Measurements from ENCODE around the gene LRRC4B. TPM values are rescaled to one million over a fixed set of nuclear protein-coding genes. Genes with fewer than 3 reads are reported as not detected.

Gene LRRC4B
- polyA plus RNA-seq, 3 donors from 2014 or later = not detected

DNA sequence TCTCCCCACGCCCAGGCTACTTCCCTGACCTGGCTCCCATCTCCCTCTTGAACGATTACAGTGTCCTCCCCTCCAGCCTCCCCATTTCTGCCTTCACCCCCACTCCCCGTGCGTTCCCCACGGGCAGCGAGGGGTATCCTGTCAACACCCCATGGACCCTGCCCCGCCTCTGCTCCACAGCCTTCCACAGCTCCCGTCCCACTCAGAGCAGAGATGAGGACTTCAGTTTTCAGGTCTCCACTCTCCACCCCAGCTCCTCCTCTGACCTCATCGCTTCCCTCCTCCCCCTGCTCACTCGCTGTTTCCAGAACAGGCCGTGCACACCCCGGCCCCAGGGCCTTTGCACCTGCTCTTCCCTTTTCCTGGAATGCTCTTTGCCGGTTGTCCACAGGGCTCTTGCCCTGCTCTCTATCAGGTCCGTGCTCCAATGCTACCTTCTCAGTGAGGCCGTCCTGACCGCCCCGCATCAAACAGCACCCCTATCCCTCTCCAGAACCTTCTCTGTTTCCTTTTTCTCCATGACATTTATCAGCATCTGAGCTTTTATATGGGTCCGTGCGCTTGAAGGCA is 15.0 kb downstream of the LRRC4B start:
- H3K4me3 Mint-ChIP-seq = no peak overlapping the region
- peaks cover 5 to 8% of the 10 kb centered on the region in 2 donors for H3K4me1 Mint-ChIP-seq
- H3K27ac Mint-ChIP-seq = no peak overlapping the region
- no peaks in the 10 kb centered on the region for H3K9me3 Mint-ChIP-seq
- peaks cover 0 to 3% (median 0%) of the 10 kb centered on the region in 3 donors for H3K36me3 Mint-ChIP-seq
- H3K27me3 Mint-ChIP-seq (ENCODE audit: low read depth in 3 of 3) = peaks cover 7 to 23% (median 16%) of the 10 kb centered on the region in 3 donors
- no peak for DNase-seq

DNA sequence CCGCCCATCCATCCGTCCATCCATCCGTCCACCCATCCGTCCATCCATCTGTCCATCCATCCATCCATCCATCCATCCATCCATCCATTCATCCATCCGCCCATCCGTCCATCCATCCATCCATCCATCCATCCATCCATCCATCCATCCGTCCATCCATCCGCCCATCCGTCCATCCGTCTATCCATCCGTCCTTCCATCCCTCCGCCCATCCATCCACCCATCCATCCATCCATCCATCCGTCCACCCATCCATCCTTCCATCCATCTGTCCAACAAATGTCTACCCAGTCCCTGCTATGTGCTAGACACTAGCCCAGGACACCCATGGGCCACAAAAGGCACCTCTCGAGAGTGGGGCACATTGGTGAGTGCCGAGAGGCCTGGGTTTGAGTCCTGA is 15.7 kb downstream of the LRRC4B start:
- H3K36me3 Mint-ChIP-seq = peaks cover 0 to 3% (median 0%) of the 10 kb centered on the region in 3 donors
- peaks cover 5 to 8% of the 10 kb centered on the region in 2 donors for H3K4me1 Mint-ChIP-seq
- H3K9me3 Mint-ChIP-seq = no peaks in the 10 kb centered on the region
- no peak overlapping the region for H3K27ac Mint-ChIP-seq
- no peak overlapping the region for H3K4me3 Mint-ChIP-seq
- peaks cover 7 to 20% (median 16%) of the 10 kb centered on the region in 3 donors for H3K27me3 Mint-ChIP-seq (ENCODE audit: low read depth in 3 of 3)
- DNase-seq = no peak

DNA sequence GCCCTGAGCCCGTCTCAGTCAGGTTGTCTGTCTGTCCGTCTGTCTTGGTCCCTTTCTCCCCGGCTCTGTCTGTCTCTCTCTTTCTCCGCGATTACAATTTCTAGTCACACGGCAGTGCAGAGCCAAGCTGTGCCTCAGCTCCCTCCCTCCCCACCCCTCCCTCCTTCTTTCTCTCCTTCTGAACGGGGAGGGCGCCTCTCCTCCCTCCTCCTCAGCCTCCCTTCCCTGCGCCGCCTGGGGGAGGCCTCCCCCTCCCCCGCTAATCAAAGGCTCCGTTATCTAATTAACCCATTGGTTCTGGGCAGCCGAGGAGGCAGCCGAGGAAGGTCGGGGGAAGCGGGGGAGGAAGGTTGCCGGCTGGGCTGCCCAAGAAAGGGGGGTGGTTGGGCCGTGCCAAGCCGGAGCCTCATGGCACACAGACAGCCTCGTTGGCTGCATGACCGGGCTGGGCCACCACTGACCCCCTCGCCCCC is 16.5 kb downstream of the LRRC4B start:
- H3K36me3 Mint-ChIP-seq = peaks cover 0 to 3% (median 0%) of the 10 kb centered on the region in 3 donors
- H3K27ac Mint-ChIP-seq = no peak overlapping the region
- no peaks in the 10 kb centered on the region for H3K9me3 Mint-ChIP-seq
- H3K27me3 Mint-ChIP-seq (ENCODE audit: low read depth in 3 of 3) = peaks cover 7 to 20% (median 16%) of the 10 kb centered on the region in 3 donors
- no peak overlapping the region for H3K4me3 Mint-ChIP-seq
- DNase-seq = no peak
- H3K4me1 Mint-ChIP-seq = peaks cover 5 to 8% of the 10 kb centered on the region in 2 donors

DNA sequence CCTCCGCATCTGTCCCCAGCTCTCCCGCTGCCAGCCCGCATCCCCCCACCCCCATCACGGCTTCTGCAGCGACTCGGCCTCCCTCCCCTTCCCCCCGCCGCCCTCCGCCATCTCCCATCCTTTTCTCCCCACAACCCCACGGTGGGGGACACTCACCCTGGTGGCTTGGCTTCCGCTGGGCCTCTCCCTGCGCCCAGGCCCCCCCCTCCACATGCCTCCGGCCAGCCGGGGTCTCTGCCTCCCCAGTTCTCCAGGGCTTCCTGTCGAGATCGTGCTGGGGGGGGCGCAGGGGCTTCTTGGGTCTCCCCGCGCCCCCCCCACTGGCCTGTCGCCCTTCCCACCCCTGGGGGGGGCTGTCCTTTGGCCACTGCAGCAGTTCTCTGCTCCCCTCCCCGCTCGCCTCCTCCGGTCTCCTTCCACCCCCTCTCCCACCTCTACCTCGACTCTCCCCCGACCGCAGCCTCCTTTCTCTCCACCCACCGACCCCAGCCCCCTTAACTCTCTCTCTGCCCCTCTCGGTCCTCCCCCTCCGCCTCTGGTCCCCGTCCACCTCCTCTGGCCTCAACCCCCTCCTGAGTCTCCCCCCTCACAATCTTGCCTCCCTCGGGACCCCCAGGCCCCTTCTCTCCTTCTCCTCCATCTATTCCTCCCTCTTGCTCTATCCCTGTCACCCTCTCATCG is 17.1 kb downstream of the LRRC4B start:
- peaks cover 0 to 4% of the 10 kb centered on the region in 2 donors for H3K4me1 Mint-ChIP-seq
- no peak overlapping the region for H3K27ac Mint-ChIP-seq
- H3K4me3 Mint-ChIP-seq = no peak overlapping the region
- no peaks in the 10 kb centered on the region for H3K9me3 Mint-ChIP-seq
- H3K36me3 Mint-ChIP-seq = peaks cover 0 to 3% (median 0%) of the 10 kb centered on the region in 3 donors
- DNase-seq = no peak
- peaks cover 4 to 20% (median 16%) of the 10 kb centered on the region in 3 donors for H3K27me3 Mint-ChIP-seq (ENCODE audit: low read depth in 3 of 3)

DNA sequence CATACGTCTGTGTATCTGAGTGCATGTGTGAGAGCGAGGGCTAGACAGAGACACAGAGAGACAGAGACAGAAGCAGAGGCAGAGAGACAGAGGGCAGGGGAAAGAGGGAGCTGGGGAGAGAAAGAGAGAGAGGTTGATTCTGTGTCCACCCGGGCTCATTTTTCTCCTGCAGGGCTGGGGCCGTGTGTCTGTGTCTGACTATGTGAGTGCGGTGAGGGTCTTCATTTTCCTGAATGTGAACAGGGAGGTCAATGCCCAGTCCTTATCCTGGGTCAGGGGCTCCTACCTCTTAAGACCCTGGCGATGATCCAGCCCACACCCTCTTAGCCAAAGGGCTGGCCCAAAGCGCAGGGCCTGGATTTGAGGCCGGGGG is 17.7 kb downstream of the LRRC4B start:
- no peak overlapping the region for H3K27ac Mint-ChIP-seq
- peaks cover 0 to 2% of the 10 kb centered on the region in 2 donors for H3K4me1 Mint-ChIP-seq
- peaks cover 0 to 3% (median 0%) of the 10 kb centered on the region in 3 donors for H3K36me3 Mint-ChIP-seq
- H3K27me3 Mint-ChIP-seq (ENCODE audit: low read depth in 3 of 3) = peaks cover 3 to 17% (median 15%) of the 10 kb centered on the region in 3 donors
- no peak overlapping the region for H3K4me3 Mint-ChIP-seq
- no peaks in the 10 kb centered on the region for H3K9me3 Mint-ChIP-seq
- DNase-seq = no peak

DNA sequence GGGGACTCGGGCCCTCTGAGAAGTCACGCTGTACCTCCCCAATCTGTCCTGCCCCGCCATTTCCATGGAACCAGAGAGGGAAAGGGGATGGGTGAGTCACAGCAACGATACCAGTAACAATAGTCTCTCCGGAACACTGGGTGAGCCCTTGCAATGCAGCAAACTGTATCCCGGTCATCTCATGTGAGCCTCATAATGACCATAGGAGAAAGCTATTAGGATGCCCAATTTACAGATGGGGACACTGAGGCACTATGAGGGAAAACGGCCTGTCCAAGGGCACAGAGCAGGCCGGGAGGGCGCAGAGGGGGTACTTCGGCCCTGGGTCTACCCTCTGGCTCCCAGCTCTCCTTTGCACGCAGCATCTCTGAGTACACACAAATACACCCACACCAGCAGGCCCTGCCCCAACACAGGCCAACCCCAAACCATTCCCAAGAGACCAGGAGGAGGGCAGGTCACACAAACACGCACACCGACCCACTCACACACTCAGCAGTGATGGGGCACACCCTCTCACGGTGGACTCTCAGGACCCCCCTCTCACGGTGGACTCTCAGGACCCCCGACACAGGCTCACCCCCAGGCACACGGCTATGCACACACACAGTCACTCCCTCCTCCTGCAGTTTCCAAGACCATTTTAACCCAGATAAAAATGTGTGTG is 18.2 kb downstream of the LRRC4B start:
- peaks cover 0 to 2% of the 10 kb centered on the region in 2 donors for H3K4me1 Mint-ChIP-seq
- no peak overlapping the region for H3K4me3 Mint-ChIP-seq
- H3K27ac Mint-ChIP-seq = no peak overlapping the region
- peaks cover 2 to 15% (median 11%) of the 10 kb centered on the region in 3 donors for H3K27me3 Mint-ChIP-seq (ENCODE audit: low read depth in 3 of 3)
- peaks cover 0 to 3% (median 0%) of the 10 kb centered on the region in 3 donors for H3K36me3 Mint-ChIP-seq
- no peaks in the 10 kb centered on the region for H3K9me3 Mint-ChIP-seq
- DNase-seq = no peak

DNA sequence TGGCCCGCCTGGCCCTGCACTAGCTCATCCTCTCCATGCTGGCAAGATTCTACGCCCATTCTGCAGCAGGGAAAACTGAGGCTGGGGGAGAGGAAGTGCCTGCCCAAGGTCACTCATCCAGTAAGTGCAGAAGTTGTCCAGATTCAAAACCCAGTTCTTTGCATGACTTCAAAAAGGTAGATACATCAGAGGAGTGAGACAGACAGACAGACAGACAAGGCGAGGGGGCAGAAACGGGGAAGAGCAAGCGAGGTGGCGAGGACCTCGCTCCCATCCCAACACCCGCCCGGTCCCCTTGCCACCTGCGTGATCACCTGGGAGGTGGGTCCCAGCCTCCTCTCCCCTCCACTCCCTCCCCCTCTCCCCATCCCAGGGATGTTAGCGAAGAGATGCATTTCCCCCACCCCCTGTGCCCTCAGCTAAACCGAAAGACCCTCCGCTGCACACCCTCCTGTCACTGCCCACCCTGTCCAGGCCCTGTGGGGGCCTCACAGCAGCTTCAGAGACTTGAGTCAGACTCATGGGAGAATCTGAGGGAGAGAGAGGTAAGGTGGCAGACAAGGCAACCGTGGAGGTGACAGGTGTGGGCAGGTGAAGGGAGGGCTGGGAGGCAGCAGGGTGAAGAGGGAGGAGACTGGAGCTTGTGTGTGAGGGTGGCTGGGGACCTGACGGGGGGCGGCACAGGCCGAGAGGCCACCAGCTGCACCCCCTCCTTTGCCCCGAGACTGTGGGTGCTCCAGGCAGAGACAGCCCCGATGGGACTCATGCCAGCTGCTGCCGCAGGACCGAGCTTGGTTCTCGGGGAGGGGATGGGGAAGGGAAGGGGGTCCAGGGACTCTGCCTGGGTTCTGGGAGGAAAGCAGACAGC is 18.9 kb downstream of the LRRC4B start:
- no peak overlapping the region for H3K27ac Mint-ChIP-seq
- H3K36me3 Mint-ChIP-seq = peaks cover 0 to 3% (median 0%) of the 10 kb centered on the region in 3 donors
- no peak for DNase-seq
- H3K27me3 Mint-ChIP-seq (ENCODE audit: low read depth in 3 of 3) = peaks cover 2 to 10% (median 9%) of the 10 kb centered on the region in 3 donors
- no peaks in the 10 kb centered on the region for H3K9me3 Mint-ChIP-seq
- H3K4me3 Mint-ChIP-seq = no peak overlapping the region
- H3K4me1 Mint-ChIP-seq = no peaks in the 10 kb centered on the region

DNA sequence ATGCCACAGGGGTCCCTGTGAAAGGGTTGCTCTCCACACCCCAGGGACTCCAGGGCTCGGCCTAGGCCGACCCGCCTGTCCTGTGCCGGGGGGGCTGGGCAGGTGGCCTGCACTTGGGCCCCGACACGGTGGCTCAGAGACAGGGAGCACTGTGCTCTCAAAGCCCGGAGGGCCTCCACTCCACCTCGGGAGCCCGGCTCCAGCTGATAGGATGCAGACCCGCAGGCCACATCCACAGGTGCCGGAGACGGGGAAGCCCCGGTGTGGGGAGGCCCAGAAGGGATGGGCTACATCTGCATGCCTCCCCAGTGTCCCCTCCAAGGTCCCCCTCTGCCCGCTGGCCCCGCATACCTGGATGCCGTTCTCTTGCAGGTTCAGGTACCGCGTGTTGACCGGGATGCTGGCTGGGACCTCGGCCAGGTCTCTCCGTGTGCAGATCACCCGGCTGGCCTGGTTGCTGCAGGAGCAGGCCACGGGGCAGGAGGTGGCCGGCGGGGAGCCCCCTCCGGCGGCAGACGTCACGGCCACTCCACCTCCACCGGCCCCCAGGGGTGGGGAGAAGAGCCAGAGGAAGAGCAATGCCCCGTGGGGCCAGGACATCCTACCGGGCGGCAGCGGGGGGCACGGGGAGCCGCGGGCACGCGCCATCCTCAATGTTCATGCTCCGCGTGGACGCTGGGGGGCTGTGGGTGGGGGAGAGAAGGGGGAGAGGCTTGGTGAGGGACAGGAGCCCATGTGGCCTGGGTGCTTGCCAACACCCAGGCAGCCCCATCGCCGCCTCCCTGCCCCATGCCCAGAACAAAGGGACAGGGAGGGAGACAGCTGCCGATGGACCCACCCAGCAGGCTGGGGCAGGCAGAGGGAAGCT is 19.8 kb downstream of the LRRC4B start:
- Mint-ChIP-seq H3K27me3 (ENCODE audit: low read depth in 3 of 3) (peaks cover 0 to 10% (median 8%) of the 10 kb centered on the region in 3 donors), H3K36me3 (peaks cover 0 to 1% (median 0%) of the 10 kb centered on the region in 3 donors), H3K9me3 (no peaks in the 10 kb centered on the region), H3K27ac (no peak overlapping the region), H3K4me3 (no peak overlapping the region), H3K4me1 (no peaks in the 10 kb centered on the region)
- DNase-seq = no peak

DNA sequence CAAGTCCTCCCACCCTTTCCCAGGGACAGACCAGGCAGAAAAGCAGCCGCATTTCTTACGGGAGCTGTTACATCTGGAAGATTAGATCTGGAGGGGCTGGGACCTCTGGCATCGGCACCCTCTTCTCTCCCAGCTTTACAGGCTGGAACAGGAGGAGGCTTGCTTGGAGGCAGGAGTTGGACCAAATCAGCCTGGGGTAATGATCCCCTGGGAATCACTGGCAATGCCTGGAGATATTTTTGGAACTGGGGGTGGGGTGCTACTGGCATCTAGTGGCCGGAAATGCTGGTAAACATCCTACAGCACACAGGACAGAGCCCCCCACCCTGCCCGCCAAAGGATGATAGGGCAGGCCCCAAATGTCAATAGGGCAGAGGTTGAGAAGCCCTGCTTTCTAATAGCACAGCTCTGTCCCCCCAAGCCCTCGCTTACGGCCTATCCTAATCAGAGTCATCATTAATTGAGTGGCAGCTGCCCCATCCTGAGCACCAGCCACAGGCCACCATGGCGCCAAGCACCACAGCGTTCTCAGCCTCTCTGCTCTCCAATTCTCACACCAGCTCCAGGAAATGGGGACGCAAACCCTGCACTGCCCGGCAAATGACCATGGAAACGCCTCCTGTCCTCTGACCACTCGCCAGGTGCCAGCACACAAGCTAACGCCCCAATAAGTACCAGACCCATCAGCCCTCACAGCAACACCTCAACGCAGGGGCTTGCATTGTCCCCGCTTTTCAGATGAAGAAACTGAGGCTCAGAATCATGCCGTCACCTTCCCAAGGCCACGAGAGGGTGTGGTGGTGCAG is 20.6 kb downstream of the LRRC4B start:
- no peak overlapping the region for H3K4me3 Mint-ChIP-seq
- no peak overlapping the region for H3K27ac Mint-ChIP-seq
- H3K9me3 Mint-ChIP-seq = no peaks in the 10 kb centered on the region
- peaks cover 0 to 10% (median 8%) of the 10 kb centered on the region in 3 donors for H3K27me3 Mint-ChIP-seq (ENCODE audit: low read depth in 3 of 3)
- H3K4me1 Mint-ChIP-seq = no peaks in the 10 kb centered on the region
- H3K36me3 Mint-ChIP-seq = no peaks in the 10 kb centered on the region
- no peak for DNase-seq

DNA sequence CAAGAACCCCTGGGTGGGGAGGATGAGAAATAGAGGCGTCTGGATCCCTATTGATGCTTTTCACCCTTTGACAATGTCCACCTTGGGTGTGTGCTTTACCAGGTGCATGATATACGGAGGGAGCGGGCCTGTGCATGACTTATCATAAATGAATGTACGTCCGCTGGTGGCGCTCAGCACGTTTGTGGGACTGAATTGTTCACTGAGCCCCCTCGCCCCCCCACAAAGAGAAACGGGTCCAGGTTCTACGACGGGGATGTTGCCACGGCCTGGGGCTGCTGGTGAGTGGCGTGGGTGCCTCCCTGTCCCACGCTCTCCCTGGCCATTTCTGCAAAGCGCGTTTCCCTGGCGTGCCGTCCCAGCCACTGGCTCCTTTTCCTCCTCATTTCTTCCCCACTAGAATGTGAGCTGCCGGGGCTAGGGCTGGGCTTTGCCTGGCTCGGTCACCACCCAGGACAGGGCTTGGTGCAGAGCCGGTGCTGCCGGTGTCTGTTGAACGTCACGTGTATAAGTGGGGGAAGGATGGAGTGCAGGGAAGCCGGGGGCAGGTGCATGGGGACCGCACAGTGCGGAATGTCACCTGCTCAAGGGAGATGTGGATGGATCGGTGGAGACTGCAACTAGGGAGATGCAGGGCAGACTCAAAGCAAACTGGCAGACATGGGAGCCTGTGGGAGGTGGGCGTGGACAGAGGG is 21.6 kb downstream of the LRRC4B start:
- DNase-seq = no peak
- Mint-ChIP-seq H3K4me1 (no peaks in the 10 kb centered on the region), H3K4me3 (no peak overlapping the region), H3K36me3 (no peaks in the 10 kb centered on the region), H3K27ac (no peak overlapping the region), H3K27me3 (ENCODE audit: low read depth in 3 of 3) (peaks cover 0 to 8% (median 3%) of the 10 kb centered on the region in 3 donors), H3K9me3 (no peaks in the 10 kb centered on the region)

DNA sequence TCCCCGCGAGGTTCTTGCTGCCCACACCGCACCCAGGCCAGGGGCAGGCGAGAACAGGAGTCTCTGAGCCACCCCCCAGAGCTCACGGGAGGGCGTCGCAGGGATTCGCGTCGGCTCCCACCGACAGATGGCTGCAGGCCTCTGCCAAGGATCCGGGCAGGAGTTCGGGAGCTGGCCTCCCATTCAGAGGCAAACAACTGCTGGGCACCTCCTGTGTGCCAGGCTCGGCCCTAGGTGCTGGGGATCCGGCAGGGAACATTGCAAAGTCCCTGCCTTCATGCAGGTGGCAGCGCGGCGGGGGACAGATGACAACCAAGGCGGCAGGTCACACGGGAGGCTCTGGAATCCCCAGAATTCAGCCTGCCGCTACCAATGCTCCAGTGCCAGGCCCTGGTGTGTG is 25.3 kb downstream of the LRRC4B start:
- H3K4me1 Mint-ChIP-seq = no peaks in the 10 kb centered on the region
- no peaks in the 10 kb centered on the region for H3K9me3 Mint-ChIP-seq
- DNase-seq = no peak
- H3K27me3 Mint-ChIP-seq (ENCODE audit: low read depth in 3 of 3) = peaks cover 0 to under 1% (median 0%) of the 10 kb centered on the region in 3 donors
- no peaks in the 10 kb centered on the region for H3K36me3 Mint-ChIP-seq
- no peak overlapping the region for H3K27ac Mint-ChIP-seq
- H3K4me3 Mint-ChIP-seq = no peak overlapping the region
